Measurements from ENCODE around the gene AIDA. TPM values are rescaled to one million over a fixed set of nuclear protein-coding genes. Genes with fewer than 3 reads are reported as not detected.

Gene AIDA
- total RNA-seq, 1 experiment from 2014 or later = 73.1 TPM

- intact Hi-C loops (cut with micrococcal nuclease; ENCODE audit: unreplicated experiment) (no loop called here), in situ Hi-C loops (cut with HindIII; ENCODE audit: low pct_unique_long_range_greater_than_20kb, low sequenced_read_pairs) (no loop called here)
- TF ChIP-seq TCF7L2 (IDR thresholded peaks at IDR 0.05; ENCODE audit: low read depth, low read length) (no peak), REST (IDR thresholded peaks at IDR 0.05; ENCODE audit: insufficient read depth in 1 of 2, low read depth in 2 of 2, low read length in 1 of 2) (no peak), POLR2AphosphoS5 (IDR thresholded peaks at IDR 0.05; ENCODE audit: low read depth, low read length) (no peak), SIN3A (IDR thresholded peaks at IDR 0.05; ENCODE audit: borderline replicate concordance, insufficient read depth, low read depth, low read length) (no peak), CTCF (IDR thresholded peaks at IDR 0.05) (no peak)
- no peak overlapping the region for H3K27ac ChIP-seq (ENCODE audit: low read length)
- no peaks in the 10 kb centered on the region for H3K4me1 ChIP-seq (ENCODE audit: control insufficient read depth, insufficient read depth, low read length)
- POLR2A ChIA-PET = no interaction called here
- DNase-seq (ENCODE audit: low read depth, low spot score) (no peak), ATAC-seq (no peak)
- no peak overlapping the region for H3K4me3 ChIP-seq (ENCODE audit: low read depth in 2 of 2, low read length in 2 of 2)
- H3K9me3 ChIP-seq (ENCODE audit: control insufficient read depth, insufficient read depth, low read depth, low read length) = no peaks in the 10 kb centered on the region
- no peaks in the 10 kb centered on the region for H3K27me3 ChIP-seq (ENCODE audit: control insufficient read depth, insufficient read depth, low read length)
- H3K36me3 ChIP-seq (ENCODE audit: control insufficient read depth, insufficient read depth, low read length) = 0 out of 2 replicates have a peak, but pooled peaks cover 5% of the 10 kb centered on the region
- CTCF ChIA-PET = interaction anchor here (3.0 kb wide), 1 partner anchor 168 kb away, joined by 34 read pairs; no protein-coding TSS in a partner anchor
- BruUV-seq (replicated peaks) = no TSS peak
Observed at GRCh38 chr1:222632749-222633148, 79.5 kb downstream of the AIDA start.

GRCh38 chr1:222631611-222632208, 80.6 kb downstream of the AIDA start:
- ATAC-seq = no peak
- Histone ChIP-seq H3K4me3 (ENCODE audit: low read depth in 2 of 2, low read length in 2 of 2) (no peak overlapping the region), H3K27me3 (ENCODE audit: control insufficient read depth, insufficient read depth, low read length) (no peaks in the 10 kb centered on the region), H3K4me1 (ENCODE audit: control insufficient read depth, insufficient read depth, low read length) (no peaks in the 10 kb centered on the region), H3K9me3 (ENCODE audit: control insufficient read depth, insufficient read depth, low read depth, low read length) (no peaks in the 10 kb centered on the region), H3K36me3 (ENCODE audit: control insufficient read depth, insufficient read depth, low read length) (0 out of 2 replicates have a peak, but pooled peaks cover 5% of the 10 kb centered on the region), H3K27ac (ENCODE audit: low read length) (no peak overlapping the region)
- TF ChIP-seq SIN3A (IDR thresholded peaks at IDR 0.05; ENCODE audit: borderline replicate concordance, insufficient read depth, low read depth, low read length) (no peak), POLR2AphosphoS5 (IDR thresholded peaks at IDR 0.05; ENCODE audit: low read depth, low read length) (no peak), REST (IDR thresholded peaks at IDR 0.05; ENCODE audit: insufficient read depth in 1 of 2, low read depth in 2 of 2, low read length in 1 of 2) (no peak), CTCF (IDR thresholded peaks at IDR 0.05) (no peak), TCF7L2 (IDR thresholded peaks at IDR 0.05; ENCODE audit: low read depth, low read length) (no peak)
- ChIA-PET CTCF (no interaction called here), POLR2A (no interaction called here)
- no peak for DNase-seq (ENCODE audit: low read depth, low spot score)
- intact Hi-C loops (cut with micrococcal nuclease; ENCODE audit: unreplicated experiment) = no loop called here
- in situ Hi-C loops (cut with HindIII; ENCODE audit: low pct_unique_long_range_greater_than_20kb, low sequenced_read_pairs) = no loop called here
- BruUV-seq (replicated peaks) = no TSS peak

Data from Panc1 (cell line).